ENCODE data around the gene OTOS. TPM values are rescaled to one million over a fixed set of nuclear protein-coding genes. Genes with fewer than 3 reads are reported as not detected.

OTOS gene
- total and polyA plus RNA-seq, 2 experiments from 2014 or later = not detected

DNA sequence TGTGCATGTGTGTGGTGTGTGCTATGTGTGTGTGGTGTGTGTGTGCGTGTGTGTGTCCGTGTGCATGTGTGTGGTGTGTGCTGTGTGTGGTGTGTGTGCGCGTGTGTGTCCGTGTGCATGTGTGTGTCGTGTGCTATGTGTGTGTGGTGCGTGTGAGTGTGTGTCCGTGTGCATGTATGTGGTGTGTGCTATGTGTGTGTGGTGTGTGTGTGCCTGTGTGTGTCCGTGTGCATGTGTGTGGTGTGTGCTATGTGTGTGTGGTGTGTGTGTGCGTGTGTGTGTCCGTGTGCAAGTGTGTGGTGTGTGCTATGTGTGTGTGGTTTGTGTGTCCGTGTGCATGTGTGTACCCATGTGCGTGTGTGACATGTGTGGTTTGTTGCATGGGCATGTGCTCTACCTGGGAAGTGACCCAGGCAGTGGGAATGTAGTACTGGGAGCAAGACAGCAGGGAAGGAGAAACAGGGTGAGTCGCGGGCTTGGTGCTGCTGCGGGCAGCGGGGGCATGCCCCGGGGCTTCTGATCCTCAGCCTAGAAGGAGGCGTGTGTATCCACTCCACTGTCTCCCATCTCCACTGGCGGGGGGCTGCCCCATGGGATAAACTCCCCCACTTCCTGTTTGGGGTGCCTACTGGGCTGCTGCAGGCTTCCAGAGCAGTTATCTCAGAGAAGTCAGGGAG lies 7.6 kb upstream of the OTOS start:
- Histone ChIP-seq H3K27me3 (no peaks in the 10 kb centered on the region), H3K36me3 (no peaks in the 10 kb centered on the region), H3K4me1 (ENCODE audit: low read depth) (no peaks in the 10 kb centered on the region), H3K9me3 (ENCODE audit: low read depth) (no peaks in the 10 kb centered on the region), H3K4me3 (no peak overlapping the region), H3K27ac (no peak overlapping the region)
- TF ChIP-seq, protein P1, sequence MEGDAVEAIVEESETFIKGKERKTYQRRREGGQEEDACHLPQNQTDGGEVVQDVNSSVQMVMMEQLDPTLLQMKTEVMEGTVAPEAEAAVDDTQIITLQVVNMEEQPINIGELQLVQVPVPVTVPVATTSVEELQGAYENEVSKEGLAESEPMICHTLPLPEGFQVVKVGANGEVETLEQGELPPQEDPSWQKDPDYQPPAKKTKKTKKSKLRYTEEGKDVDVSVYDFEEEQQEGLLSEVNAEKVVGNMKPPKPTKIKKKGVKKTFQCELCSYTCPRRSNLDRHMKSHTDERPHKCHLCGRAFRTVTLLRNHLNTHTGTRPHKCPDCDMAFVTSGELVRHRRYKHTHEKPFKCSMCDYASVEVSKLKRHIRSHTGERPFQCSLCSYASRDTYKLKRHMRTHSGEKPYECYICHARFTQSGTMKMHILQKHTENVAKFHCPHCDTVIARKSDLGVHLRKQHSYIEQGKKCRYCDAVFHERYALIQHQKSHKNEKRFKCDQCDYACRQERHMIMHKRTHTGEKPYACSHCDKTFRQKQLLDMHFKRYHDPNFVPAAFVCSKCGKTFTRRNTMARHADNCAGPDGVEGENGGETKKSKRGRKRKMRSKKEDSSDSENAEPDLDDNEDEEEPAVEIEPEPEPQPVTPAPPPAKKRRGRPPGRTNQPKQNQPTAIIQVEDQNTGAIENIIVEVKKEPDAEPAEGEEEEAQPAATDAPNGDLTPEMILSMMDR (IDR thresholded peaks at IDR 0.05; ENCODE audit: low read depth, low read length) = no peak
- no peak for DNase-seq (ENCODE audit: low read depth in 1 of 2, low spot score in 1 of 2)

DNA sequence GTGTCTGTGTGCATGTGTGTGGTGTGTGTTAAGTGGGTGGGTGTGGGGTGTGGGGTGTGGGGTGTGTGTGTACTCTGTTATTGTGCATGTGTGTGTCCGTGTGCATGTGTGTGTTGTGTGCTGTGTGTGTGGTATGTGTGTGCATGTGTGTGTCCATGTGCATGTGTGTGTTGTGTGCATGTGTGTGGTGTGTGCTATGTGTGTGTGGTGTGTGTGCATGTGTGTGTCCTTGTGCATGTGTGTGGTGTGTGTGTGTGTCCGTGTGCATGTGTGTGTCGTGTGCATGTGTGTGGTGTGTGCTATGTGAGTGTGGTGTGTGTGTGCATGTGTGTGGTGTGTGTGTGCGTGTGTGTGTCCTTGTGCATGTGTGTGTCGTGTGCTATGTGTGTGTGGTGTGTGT lies 6.9 kb upstream of the OTOS start:
- Histone ChIP-seq H3K4me3 (no peak overlapping the region), H3K9me3 (ENCODE audit: low read depth) (no peaks in the 10 kb centered on the region), H3K4me1 (ENCODE audit: low read depth) (no peaks in the 10 kb centered on the region), H3K27ac (no peak overlapping the region), H3K27me3 (no peaks in the 10 kb centered on the region), H3K36me3 (no peaks in the 10 kb centered on the region)
- TF ChIP-seq, protein P1 (IDR thresholded peaks at IDR 0.05; ENCODE audit: low read depth, low read length) = no peak
- DNase-seq (ENCODE audit: low read depth in 1 of 2, low spot score in 1 of 2) = no peak

DNA sequence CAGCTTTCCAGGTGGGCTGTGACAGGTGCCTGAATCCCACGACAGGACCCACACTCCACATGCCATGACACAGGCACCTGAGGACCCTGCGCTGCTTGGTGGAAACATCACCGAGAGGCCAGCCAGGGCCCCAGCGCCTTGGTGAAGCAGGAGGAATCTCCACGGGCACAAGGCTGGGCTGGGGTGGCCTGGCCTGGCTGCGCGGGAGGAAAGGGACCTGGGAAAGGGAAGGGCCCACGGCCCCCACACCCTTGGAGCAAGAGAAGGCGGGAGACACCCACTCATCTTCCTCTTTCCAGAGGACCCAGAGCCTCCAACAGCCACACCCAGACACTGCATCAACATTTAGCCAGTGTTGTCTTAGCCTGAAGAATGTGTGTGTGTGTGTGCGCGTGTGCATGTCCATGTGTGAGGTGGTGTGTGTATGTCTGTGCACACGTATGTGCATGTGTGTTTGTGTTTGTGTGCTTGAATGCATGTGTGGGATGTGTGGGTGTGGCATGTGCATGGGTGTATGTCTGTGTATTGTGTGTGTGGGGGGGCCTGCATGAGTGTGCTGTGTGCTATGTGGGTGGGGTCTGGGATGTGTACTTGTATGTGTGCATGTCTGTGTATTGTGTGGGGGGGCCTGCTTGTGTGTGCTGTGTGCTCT lies 6.3 kb upstream of the OTOS start:
- H3K4me3 ChIP-seq = no peak overlapping the region
- DNase-seq (ENCODE audit: low read depth in 1 of 2, low spot score in 1 of 2) = no peak
- H3K4me1 ChIP-seq (ENCODE audit: low read depth) = no peaks in the 10 kb centered on the region
- no peaks in the 10 kb centered on the region for H3K36me3 ChIP-seq
- H3K27me3 ChIP-seq = no peaks in the 10 kb centered on the region
- TF ChIP-seq, protein P1 (IDR thresholded peaks at IDR 0.05; ENCODE audit: low read depth, low read length) = no peak
- no peaks in the 10 kb centered on the region for H3K9me3 ChIP-seq (ENCODE audit: low read depth)
- H3K27ac ChIP-seq = no peak overlapping the region

DNA sequence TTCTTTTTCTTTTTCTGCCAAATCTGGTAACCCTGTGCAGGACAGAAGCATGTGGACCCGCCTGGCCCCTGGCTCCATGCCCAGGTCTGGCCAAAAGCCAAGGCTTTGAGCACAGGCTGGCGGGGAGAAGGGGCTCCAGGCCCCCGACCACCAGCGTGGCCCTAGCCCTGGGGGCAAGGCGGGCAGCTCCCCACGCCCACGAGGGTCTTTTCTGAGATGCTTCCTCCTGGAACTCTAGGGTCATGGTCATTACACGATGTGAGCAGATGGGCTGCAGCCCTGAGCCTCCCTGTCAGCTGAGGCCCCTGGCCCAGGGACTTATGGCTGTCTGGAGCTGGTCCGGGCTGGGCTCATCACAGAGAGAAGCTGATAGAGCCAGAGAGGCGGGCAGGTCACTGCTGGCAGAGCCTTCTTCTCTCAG lies 5.7 kb upstream of the OTOS start:
- no peak for DNase-seq (ENCODE audit: low read depth in 1 of 2, low spot score in 1 of 2)
- H3K9me3 ChIP-seq (ENCODE audit: low read depth) = no peaks in the 10 kb centered on the region
- H3K27me3 ChIP-seq = no peaks in the 10 kb centered on the region
- TF ChIP-seq, protein P1 (IDR thresholded peaks at IDR 0.05; ENCODE audit: low read depth, low read length) = no peak
- no peaks in the 10 kb centered on the region for H3K4me1 ChIP-seq (ENCODE audit: low read depth)
- no peak overlapping the region for H3K4me3 ChIP-seq
- H3K36me3 ChIP-seq = no peaks in the 10 kb centered on the region
- no peak overlapping the region for H3K27ac ChIP-seq

DNA sequence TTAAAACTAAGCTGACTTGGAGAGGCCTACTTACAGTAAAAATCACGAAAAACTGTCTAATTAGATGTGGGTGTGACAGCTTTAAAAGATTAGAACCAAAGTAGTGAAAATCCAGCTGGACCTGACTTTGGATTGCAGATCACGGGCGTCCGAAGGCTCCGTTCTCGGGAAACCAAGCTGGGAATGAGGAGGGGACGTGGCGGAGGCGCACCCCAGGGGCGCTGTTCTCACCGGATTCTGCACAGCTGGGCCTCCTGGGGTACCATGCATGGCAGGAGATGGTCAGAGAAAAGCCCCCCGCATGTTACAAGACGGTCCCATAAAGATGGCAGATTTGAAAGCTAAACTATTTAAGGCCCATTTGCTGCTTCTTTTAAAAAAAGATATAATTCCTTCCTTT lies 5.0 kb upstream of the OTOS start:
- H3K4me1 ChIP-seq (ENCODE audit: low read depth) = no peaks in the 10 kb centered on the region
- TF ChIP-seq, protein P1 (IDR thresholded peaks at IDR 0.05; ENCODE audit: low read depth, low read length) = no peak
- H3K36me3 ChIP-seq = no peaks in the 10 kb centered on the region
- H3K4me3 ChIP-seq = no peak overlapping the region
- H3K27me3 ChIP-seq = no peaks in the 10 kb centered on the region
- H3K9me3 ChIP-seq (ENCODE audit: low read depth) = no peaks in the 10 kb centered on the region
- DNase-seq (ENCODE audit: low read depth in 1 of 2, low spot score in 1 of 2) = no peak
- H3K27ac ChIP-seq = no peak overlapping the region
